Gastrocnemius medialis (tissue), 4 donors: ENCODE measurements around the gene ATF7.

Source experiments
- POLR2A ChIP-seq, 2 donors: fragments of 450-650 bp; IDR thresholded peaks; one replicate each; pipeline ENCODE4 v1.6.1; 2017; ENCODE audit warnings: antibody characterized with exemption in 2 of 2, mild to moderate bottlenecking in 2 of 2, moderate library complexity in 2 of 2
- TF ChIP-seq, protein P1 (sequence below), 5 experiments: fragments of 450-650 bp in 3 of 5; fragments of 200-600 bp in 2 of 5; sonication (generic) in 2 of 5; IDR thresholded peaks in 4 of 5; conservative IDR thresholded peaks in 1 of 5; 1 replicate in 4 of 5; 2 replicates in 1 of 5; pipeline ENCODE4 v1.5.1; 2016 to 2019; ENCODE audit warnings: antibody characterized with exemption in 5 of 5, mild to moderate bottlenecking in 3 of 5, moderate library complexity in 3 of 5

DNA sequence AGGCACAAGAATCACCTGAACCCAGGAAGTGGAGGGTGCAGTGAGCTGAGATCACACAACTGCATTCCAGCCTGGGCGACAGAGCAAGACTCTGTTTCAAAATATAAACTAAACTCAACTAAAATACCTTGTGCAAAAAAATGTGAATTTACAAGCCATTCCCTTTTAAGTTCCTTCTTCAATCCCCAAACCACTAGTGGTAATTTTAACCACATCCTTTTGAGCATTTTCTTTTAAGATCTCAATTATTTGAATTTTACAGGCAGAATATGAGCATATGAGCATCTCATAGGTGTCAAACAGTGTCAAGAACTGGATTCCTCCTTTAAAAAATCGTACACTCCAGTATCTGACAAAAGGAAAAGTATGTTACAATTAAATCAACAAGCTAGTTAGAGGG, 61.9 kb downstream of the ATF7 start:
- TF ChIP-seq, protein P1, sequence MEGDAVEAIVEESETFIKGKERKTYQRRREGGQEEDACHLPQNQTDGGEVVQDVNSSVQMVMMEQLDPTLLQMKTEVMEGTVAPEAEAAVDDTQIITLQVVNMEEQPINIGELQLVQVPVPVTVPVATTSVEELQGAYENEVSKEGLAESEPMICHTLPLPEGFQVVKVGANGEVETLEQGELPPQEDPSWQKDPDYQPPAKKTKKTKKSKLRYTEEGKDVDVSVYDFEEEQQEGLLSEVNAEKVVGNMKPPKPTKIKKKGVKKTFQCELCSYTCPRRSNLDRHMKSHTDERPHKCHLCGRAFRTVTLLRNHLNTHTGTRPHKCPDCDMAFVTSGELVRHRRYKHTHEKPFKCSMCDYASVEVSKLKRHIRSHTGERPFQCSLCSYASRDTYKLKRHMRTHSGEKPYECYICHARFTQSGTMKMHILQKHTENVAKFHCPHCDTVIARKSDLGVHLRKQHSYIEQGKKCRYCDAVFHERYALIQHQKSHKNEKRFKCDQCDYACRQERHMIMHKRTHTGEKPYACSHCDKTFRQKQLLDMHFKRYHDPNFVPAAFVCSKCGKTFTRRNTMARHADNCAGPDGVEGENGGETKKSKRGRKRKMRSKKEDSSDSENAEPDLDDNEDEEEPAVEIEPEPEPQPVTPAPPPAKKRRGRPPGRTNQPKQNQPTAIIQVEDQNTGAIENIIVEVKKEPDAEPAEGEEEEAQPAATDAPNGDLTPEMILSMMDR (IDR thresholded peaks at IDR 0.05 in 4 of 5, conservative IDR thresholded peaks at IDR 0.05 in 1 of 5): no peak
- no peak for TF ChIP-seq POLR2A (IDR thresholded peaks at IDR 0.05)
